AG04449 (cell line): ENCODE results near the gene CCDC142.

Experiments used
- CTCF ChIA-PET: fragments of 350-600 bp; formaldehyde crosslinking; extraction: SDS; loops from one replicate; lab custom pipeline; 2021; ENCODE audit warnings: antibody characterized with exemption; lab: Yijun Ruan, JAX
- POLR2A ChIA-PET: fragments of 400-600, 350-600 bp; formaldehyde crosslinking; extraction: SDS; loops from one replicate; lab custom pipeline; 2020; ENCODE audit warnings: antibody characterized with exemption, inconsistent platforms; lab: Yijun Ruan, JAX
- DNase-seq: peaks from one replicate; pipeline ENCODE4 v3.0.0-alpha.2; 2010; ENCODE audit warnings: low read depth, low spot score
- H3K4me3 ChIP-seq: 2 replicates; pipeline ENCODE4 v1.5.1; 2011; ENCODE audit warnings: low read depth, mild to moderate bottlenecking, control low read depth, low read length
- CTCF ChIP-seq: IDR thresholded peaks from one replicate; pipeline ENCODE4 v1.5.1; 2011; ENCODE audit warnings: mild to moderate bottlenecking, moderate library complexity, low read length, control low read depth, inconsistent platforms; ENCODE audit not compliant: insufficient read depth; ENCODE audit errors: missing control alignments

Gene CCDC142

GRCh38 chr2:74427551-74427950, 55.2 kb downstream of the CCDC142 start:
- POLR2A ChIA-PET = interaction anchor here (1.1 kb wide), 1 partner anchor 13 kb away, joined by 3 read pairs; no protein-coding TSS in a partner anchor
- TF ChIP-seq CTCF = no peak
- no peak for DNase-seq
- H3K4me3 ChIP-seq = no peak overlapping the region
- CTCF ChIA-PET = interaction anchor here (0.9 to 3.0 kb wide), 4 partner anchors 12 to 178 kb away, joined by 3 to 12 read pairs (median 4); no protein-coding TSS in a partner anchor

GRCh38 chr2:74426181-74426758, 56.5 kb downstream of the CCDC142 start:
- DNase-seq = no peak
- ChIA-PET CTCF (interaction anchor here (1.8 to 3.0 kb wide), 2 partner anchors 13 to 35 kb away, joined by 5 to 12 read pairs; no protein-coding TSS in a partner anchor), POLR2A (no interaction called here)
- no peak overlapping the region for H3K4me3 ChIP-seq
- no peak for TF ChIP-seq CTCF

GRCh38 chr2:74425523-74425922, 57.3 kb downstream of the CCDC142 start:
- CTCF ChIA-PET = no interaction called here
- no peak overlapping the region for H3K4me3 ChIP-seq
- POLR2A ChIA-PET = no interaction called here
- DNase-seq = no peak
- TF ChIP-seq CTCF = no peak

- H3K4me3 ChIP-seq = no peak overlapping the region
- no peak for TF ChIP-seq CTCF
- DNase-seq = no peak
- POLR2A ChIA-PET = no interaction called here
- CTCF ChIA-PET = interaction anchor here (1.7 kb wide), 1 partner anchor 15 kb away, joined by 7 read pairs; no protein-coding TSS in a partner anchor
These were observed 57.8 kb downstream of the CCDC142 start for GRCh38 chr2:74424995-74425406.

- ChIA-PET CTCF (interaction anchor here (1.7 kb wide), 1 partner anchor 15 kb away, joined by 7 read pairs; no protein-coding TSS in a partner anchor), POLR2A (interaction anchor here (0.6 kb wide), 1 partner anchor 47 kb away, joined by 4 read pairs; no protein-coding TSS in a partner anchor)
- DNase-seq = no peak
- TF ChIP-seq CTCF = no peak
- H3K4me3 ChIP-seq = no peak overlapping the region
These were observed 58.4 kb downstream of the CCDC142 start for GRCh38 chr2:74424139-74424992.
